ENCODE measurements around the gene MRPS9. TPM values are rescaled to one million over a fixed set of nuclear protein-coding genes. Genes with fewer than 3 reads are reported as not detected.

MRPS9 gene
- total RNA-seq, 1 donor from 2014 or later, result 42.3 TPM

GRCh38 chr2:105140240-105140568 is 102.3 kb downstream of the MRPS9 start:
- Mint-ChIP-seq H3K36me3 (ENCODE audit: insufficient read depth) (no peaks in the 10 kb centered on the region), H3K27me3 (peaks cover 4% of the 10 kb centered on the region), H3K4me3 (ENCODE audit: low read depth) (no peak overlapping the region), H3K4me1 (ENCODE audit: low read depth) (peaks cover 2% of the 10 kb centered on the region), H3K27ac (no peak overlapping the region), H3K9me3 (ENCODE audit: low read depth) (no peaks in the 10 kb centered on the region)
- no peak for DNase-seq (ENCODE audit: low spot score, unreplicated experiment)
- TF ChIP-seq, protein P1, sequence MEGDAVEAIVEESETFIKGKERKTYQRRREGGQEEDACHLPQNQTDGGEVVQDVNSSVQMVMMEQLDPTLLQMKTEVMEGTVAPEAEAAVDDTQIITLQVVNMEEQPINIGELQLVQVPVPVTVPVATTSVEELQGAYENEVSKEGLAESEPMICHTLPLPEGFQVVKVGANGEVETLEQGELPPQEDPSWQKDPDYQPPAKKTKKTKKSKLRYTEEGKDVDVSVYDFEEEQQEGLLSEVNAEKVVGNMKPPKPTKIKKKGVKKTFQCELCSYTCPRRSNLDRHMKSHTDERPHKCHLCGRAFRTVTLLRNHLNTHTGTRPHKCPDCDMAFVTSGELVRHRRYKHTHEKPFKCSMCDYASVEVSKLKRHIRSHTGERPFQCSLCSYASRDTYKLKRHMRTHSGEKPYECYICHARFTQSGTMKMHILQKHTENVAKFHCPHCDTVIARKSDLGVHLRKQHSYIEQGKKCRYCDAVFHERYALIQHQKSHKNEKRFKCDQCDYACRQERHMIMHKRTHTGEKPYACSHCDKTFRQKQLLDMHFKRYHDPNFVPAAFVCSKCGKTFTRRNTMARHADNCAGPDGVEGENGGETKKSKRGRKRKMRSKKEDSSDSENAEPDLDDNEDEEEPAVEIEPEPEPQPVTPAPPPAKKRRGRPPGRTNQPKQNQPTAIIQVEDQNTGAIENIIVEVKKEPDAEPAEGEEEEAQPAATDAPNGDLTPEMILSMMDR (IDR thresholded peaks at IDR 0.05; ENCODE audit: unreplicated experiment), result no peak

- Mint-ChIP-seq H3K4me1 (ENCODE audit: low read depth) (peaks cover 2% of the 10 kb centered on the region), H3K27ac (no peak overlapping the region), H3K36me3 (ENCODE audit: insufficient read depth) (no peaks in the 10 kb centered on the region), H3K4me3 (ENCODE audit: low read depth) (no peak overlapping the region), H3K9me3 (ENCODE audit: low read depth) (no peaks in the 10 kb centered on the region), H3K27me3 (peaks cover 4% of the 10 kb centered on the region)
- no peak for DNase-seq (ENCODE audit: low spot score, unreplicated experiment)
- TF ChIP-seq, protein P1 (IDR thresholded peaks at IDR 0.05; ENCODE audit: unreplicated experiment), result no peak
These were observed 103.3 kb downstream of the MRPS9 start for GRCh38 chr2:105141099-105141614.

DNA sequence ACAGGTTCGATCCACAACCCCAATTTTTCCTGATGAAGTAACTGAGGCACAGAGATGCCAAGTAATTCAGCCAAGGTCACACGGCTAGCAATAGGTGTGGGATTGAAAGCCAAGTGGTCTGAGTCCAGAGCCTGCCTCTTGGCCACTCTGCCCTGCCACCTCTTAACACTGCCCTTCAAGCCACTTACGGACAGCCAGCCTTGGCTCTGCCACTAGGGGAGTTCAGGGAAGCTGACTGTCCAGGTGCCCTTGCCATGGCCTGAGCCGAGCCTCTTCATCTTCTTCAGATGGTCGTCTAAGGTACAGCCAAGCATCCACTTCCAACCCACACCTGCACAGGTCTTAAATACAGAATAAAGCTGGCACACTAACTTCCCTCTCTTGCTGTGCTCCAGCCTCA is 104.4 kb downstream of the MRPS9 start:
- Mint-ChIP-seq H3K4me3 (ENCODE audit: low read depth) (no peak overlapping the region), H3K27ac (no peak overlapping the region), H3K27me3 (peaks cover 4% of the 10 kb centered on the region), H3K36me3 (ENCODE audit: insufficient read depth) (no peaks in the 10 kb centered on the region), H3K9me3 (ENCODE audit: low read depth) (no peaks in the 10 kb centered on the region), H3K4me1 (ENCODE audit: low read depth) (peaks cover 2% of the 10 kb centered on the region)
- no peak for DNase-seq (ENCODE audit: low spot score, unreplicated experiment)
- TF ChIP-seq, protein P1 (IDR thresholded peaks at IDR 0.05; ENCODE audit: unreplicated experiment), result peak; percentile 22

- Mint-ChIP-seq H3K36me3 (ENCODE audit: insufficient read depth) (no peaks in the 10 kb centered on the region), H3K27me3 (peaks cover 4% of the 10 kb centered on the region), H3K4me3 (ENCODE audit: low read depth) (peak overlapping the region; percentile 84), H3K9me3 (ENCODE audit: low read depth) (no peaks in the 10 kb centered on the region), H3K27ac (no peak overlapping the region), H3K4me1 (ENCODE audit: low read depth) (peaks cover 2% of the 10 kb centered on the region)
- DNase-seq (ENCODE audit: low spot score, unreplicated experiment), result no peak
- TF ChIP-seq, protein P1 (IDR thresholded peaks at IDR 0.05; ENCODE audit: unreplicated experiment), result no peak
These were observed 105.2 kb downstream of the MRPS9 start for GRCh38 chr2:105143094-105143466.

DNA sequence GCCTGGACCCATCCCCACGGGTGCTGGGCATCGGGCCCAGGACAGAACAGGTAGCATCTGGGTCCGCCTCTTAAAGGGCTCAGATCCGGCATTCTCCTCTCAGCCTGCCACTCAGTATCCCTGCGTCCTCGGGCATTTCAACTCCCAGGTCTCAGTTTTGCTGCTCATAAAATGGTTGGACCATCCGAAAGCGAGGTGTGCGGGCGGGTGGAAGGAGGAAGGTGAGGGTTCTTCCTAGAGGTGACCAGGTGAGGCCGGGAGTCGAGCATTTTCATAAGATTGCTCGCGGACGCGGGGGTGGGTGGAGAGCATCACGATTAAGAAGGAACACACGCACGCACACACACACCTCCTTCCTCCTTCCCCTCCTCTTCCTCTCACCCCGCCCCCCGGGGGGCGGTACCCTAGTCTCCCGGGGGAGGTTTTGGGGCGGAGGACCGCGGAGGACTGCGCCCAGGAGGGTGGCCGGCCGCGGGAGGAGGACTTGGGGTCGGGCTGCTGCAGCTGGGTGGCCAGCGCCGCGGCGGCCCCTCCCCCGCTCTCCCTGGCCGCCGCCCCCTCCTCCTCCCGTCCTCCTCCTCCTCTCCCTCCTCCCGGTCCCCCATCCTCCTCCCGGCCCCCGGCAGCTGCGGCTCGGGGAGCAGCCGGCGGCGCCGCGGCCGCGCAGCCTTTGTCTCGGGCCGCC is 105.7 kb downstream of the MRPS9 start:
- peak overlapping the region; percentile 90 for H3K27ac Mint-ChIP-seq
- no peaks in the 10 kb centered on the region for H3K9me3 Mint-ChIP-seq (ENCODE audit: low read depth)
- peaks cover 2% of the 10 kb centered on the region for H3K4me1 Mint-ChIP-seq (ENCODE audit: low read depth)
- TF ChIP-seq, protein P1 (IDR thresholded peaks at IDR 0.05; ENCODE audit: unreplicated experiment), result no peak
- peaks cover 1% of the 10 kb centered on the region for H3K36me3 Mint-ChIP-seq (ENCODE audit: insufficient read depth)
- H3K27me3 Mint-ChIP-seq, result peaks cover 4% of the 10 kb centered on the region
- DNase-seq (ENCODE audit: low spot score, unreplicated experiment), result peak; percentile 43
- H3K4me3 Mint-ChIP-seq (ENCODE audit: low read depth), result peak overlapping the region; percentile 84

All from progenitor cell of endocrine pancreas (in vitro differentiated cells).